Measurements from ENCODE around the gene SGSM1.

Gene SGSM1

DNA sequence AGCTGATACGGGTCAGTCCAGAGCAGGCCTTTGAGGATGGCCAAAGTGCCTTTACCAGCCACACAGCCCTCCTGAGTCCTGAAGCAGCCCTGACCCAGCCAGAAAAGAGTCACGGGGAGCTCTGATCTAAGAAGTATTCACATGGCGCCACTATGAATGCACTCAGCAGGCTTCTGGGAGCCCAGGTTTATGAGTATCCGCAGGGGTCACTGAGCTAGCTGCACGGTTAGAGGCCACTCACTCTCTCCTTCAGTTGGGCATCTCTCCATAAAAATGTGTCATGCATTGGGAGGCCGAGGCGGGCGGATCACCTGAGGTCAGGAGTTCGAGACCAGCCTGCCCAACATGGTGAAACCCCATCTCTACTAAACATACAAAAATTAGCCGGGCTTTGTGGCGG, 156.8 kb downstream of the SGSM1 start:
- POLR2A ChIA-PET: no interaction called here
- CTCF ChIA-PET: interaction anchor here (1.4 kb wide), 1 partner anchor 86 kb away, joined by 3 read pairs; no protein-coding TSS in a partner anchor
- TF ChIP-seq CTCF (IDR thresholded peaks at IDR 0.05; ENCODE audit: insufficient read depth, low read length, missing control alignments): no peak
- DNase-seq (ENCODE audit: low read depth, low spot score): no peak
- H3K4me3 ChIP-seq (ENCODE audit: low read depth, low read length): no peak overlapping the region

DNA sequence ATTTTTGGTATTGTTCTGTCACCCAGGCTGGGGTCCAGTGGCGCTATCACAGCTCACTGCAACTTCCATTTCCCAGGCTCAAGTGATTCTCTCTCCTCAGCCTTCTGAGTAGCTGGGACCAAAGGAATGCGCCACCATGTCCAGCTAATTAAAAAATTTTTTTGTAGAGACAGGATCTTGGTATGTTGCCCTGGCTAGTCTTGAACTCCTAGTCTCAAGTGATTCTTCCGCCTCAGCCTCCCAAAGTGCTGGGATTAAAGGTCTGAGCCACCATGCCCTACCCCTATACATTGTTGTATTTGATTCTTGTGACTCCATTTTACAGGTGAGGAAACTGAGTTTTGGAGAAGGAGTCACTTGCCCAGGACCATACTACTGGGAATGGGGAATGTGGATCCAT, 158.4 kb downstream of the SGSM1 start:
- ChIA-PET POLR2A (no interaction called here), CTCF (no interaction called here)
- H3K4me3 ChIP-seq (ENCODE audit: low read depth, low read length): no peak overlapping the region
- DNase-seq (ENCODE audit: low read depth, low spot score): no peak
- TF ChIP-seq CTCF (IDR thresholded peaks at IDR 0.05; ENCODE audit: insufficient read depth, low read length, missing control alignments): no peak

- no peak overlapping the region for H3K4me3 ChIP-seq (ENCODE audit: low read depth, low read length)
- no peak for TF ChIP-seq CTCF (IDR thresholded peaks at IDR 0.05; ENCODE audit: insufficient read depth, low read length, missing control alignments)
- no peak for DNase-seq (ENCODE audit: low read depth, low spot score)
- ChIA-PET POLR2A (no interaction called here), CTCF (no interaction called here)
Measured at GRCh38 chr22:24965822-24966626, 160.0 kb downstream of the SGSM1 start.

GRCh38 chr22:24968066-24968561, 162.1 kb downstream of the SGSM1 start:
- ChIA-PET CTCF (no interaction called here), POLR2A (no interaction called here)
- no peak for TF ChIP-seq CTCF (IDR thresholded peaks at IDR 0.05; ENCODE audit: insufficient read depth, low read length, missing control alignments)
- no peak for DNase-seq (ENCODE audit: low read depth, low spot score)
- no peak overlapping the region for H3K4me3 ChIP-seq (ENCODE audit: low read depth, low read length)

- DNase-seq (ENCODE audit: low read depth, low spot score): no peak
- POLR2A ChIA-PET: no interaction called here
- CTCF ChIA-PET: interaction anchor here (0.9 kb wide), 1 partner anchor 16 kb away, joined by 3 read pairs; no protein-coding TSS in a partner anchor
- no peak overlapping the region for H3K4me3 ChIP-seq (ENCODE audit: low read depth, low read length)
- no peak for TF ChIP-seq CTCF (IDR thresholded peaks at IDR 0.05; ENCODE audit: insufficient read depth, low read length, missing control alignments)
Measured at GRCh38 chr22:24969560-24970301, 163.7 kb downstream of the SGSM1 start.

GRCh38 chr22:24972369-24972768, 166.4 kb downstream of the SGSM1 start:
- no peak overlapping the region for H3K4me3 ChIP-seq (ENCODE audit: low read depth, low read length)
- ChIA-PET POLR2A (no interaction called here), CTCF (no interaction called here)
- TF ChIP-seq CTCF (IDR thresholded peaks at IDR 0.05; ENCODE audit: insufficient read depth, low read length, missing control alignments): no peak
- DNase-seq (ENCODE audit: low read depth, low spot score): no peak

All from AG04449 (cell line).